Lung (tissue), 12 donors: ENCODE data around the gene SLC4A3. TPM values are rescaled to one million over a fixed set of nuclear protein-coding genes. Genes with fewer than 3 reads are reported as not detected.

Experiments
- ATAC-seq: fragments of 200-7000 bp; cut with Tn5 transposase; one replicate; pipeline ENCODE4 v1.9.1; 2020; ENCODE audit warnings: moderate number of reproducible peaks; ENCODE audit not compliant: insufficient read depth, low FRiP score
- DNase-seq, 3 donors: peaks; one replicate each; pipeline ENCODE4 v3.0.0-alpha.2; 2013 to 2017
- H3K27ac ChIP-seq, 2 donors: one replicate each; pipeline ENCODE4 v1.5.1; 2013; ENCODE audit warnings: mild to moderate bottlenecking in 2 of 2, moderate library complexity in 2 of 2, control low read depth in 1 of 2, inconsistent platforms in 1 of 2, low read depth in 1 of 2, low read length in 1 of 2
- H3K27me3 ChIP-seq, 3 donors: one replicate each; pipeline ENCODE4 v1.5.1; 2013; ENCODE audit warnings: low read length in 2 of 3; ENCODE audit not compliant: control insufficient read depth in 3 of 3, insufficient read depth in 3 of 3
- H3K36me3 ChIP-seq, 4 donors: one replicate each; pipeline ENCODE4 v1.5.1; 2013; ENCODE audit warnings: low read length in 4 of 4, mild to moderate bottlenecking in 1 of 4, moderate library complexity in 1 of 4; ENCODE audit not compliant: control insufficient read depth in 4 of 4, insufficient read depth in 4 of 4
- H3K4me1 ChIP-seq, 5 donors: one replicate each; pipeline ENCODE4 v1.5.1; 2013; ENCODE audit warnings: low read length in 5 of 5, mild to moderate bottlenecking in 2 of 5, moderate library complexity in 1 of 5; ENCODE audit not compliant: control insufficient read depth in 5 of 5, insufficient read depth in 5 of 5
- H3K4me3 ChIP-seq: one replicate; pipeline ENCODE4 v1.5.1; 2013; ENCODE audit warnings: mild to moderate bottlenecking, control low read depth, moderate library complexity
- H3K9ac ChIP-seq, 2 donors: one replicate each; pipeline ENCODE4 v1.5.1; 2013; ENCODE audit warnings: low read length in 2 of 2, control low read depth in 1 of 2; ENCODE audit not compliant: insufficient read depth in 1 of 2
- H3K9me3 ChIP-seq, 4 donors: one replicate each; pipeline ENCODE4 v1.5.1; 2013; ENCODE audit warnings: low read length in 3 of 4, mild to moderate bottlenecking in 1 of 4, moderate library complexity in 1 of 4; ENCODE audit not compliant: control insufficient read depth in 4 of 4, insufficient read depth in 3 of 4
- CTCF ChIP-seq: IDR thresholded peaks from 2 replicates; pipeline ENCODE4 v1.5.1; 2012; ENCODE audit warnings: mild to moderate bottlenecking; ENCODE audit errors: control extremely low read depth, extremely low read depth
- WGBS, 2 donors: extraction: QIAGEN DNeasy Blood & Tissue Kit; methylation state at CpG; one replicate each; pipeline ENCODE4 v1.1.7; 2013; 5-methylcytosine and 5-hydroxymethylcytosine counted together
- polyA plus RNA-seq, 2 donors: library from polyadenylated mRNA; stranded (reverse); fragments of 200-250 nt; gene quantifications; one replicate each; pipeline ENCODE4 v1.2.1, GENCODE V29; 2013
- total RNA-seq, 2 donors: library from RNA; depleted of rRNA in 1 of 2; stranded (reverse); fragments of >200 nt in 1 of 2; gene quantifications; one replicate each; pipeline ENCODE4 v1.2.1, GENCODE V29; 2014 to 2021
- donor health status: control.
- donor health status: control.
- donor health status: Bipolar disorder and iron deficiency.
- donor health status: healthy.
- donor health status: DM: yes; HTN: yes; CAD: no.

Gene SLC4A3
- total and polyA plus RNA-seq, 4 donors: 0.59 to 3.2 (median 1.2) TPM

GRCh38 chr2:219611306-219611705 lies 16.1 kb upstream of the SLC4A3 start:
- TF ChIP-seq CTCF: no peak
- ATAC-seq (no peak), DNase-seq (no peak)
- 95 to 97% methylated on average over 9 of the region's 9 CpGs for WGBS, 2 donors
- no peak overlapping the region for H3K27ac ChIP-seq
- H3K9ac ChIP-seq: no peak overlapping the region
- H3K27me3 ChIP-seq: no peaks in the 10 kb centered on the region
- no peaks in the 10 kb centered on the region for H3K9me3 ChIP-seq
- H3K36me3 ChIP-seq: peaks cover 0 to 70% (median 35%) of the 10 kb centered on the region in 4 donors
- H3K4me3 ChIP-seq: no peak overlapping the region
- H3K4me1 ChIP-seq: no peaks in the 10 kb centered on the region

DNA sequence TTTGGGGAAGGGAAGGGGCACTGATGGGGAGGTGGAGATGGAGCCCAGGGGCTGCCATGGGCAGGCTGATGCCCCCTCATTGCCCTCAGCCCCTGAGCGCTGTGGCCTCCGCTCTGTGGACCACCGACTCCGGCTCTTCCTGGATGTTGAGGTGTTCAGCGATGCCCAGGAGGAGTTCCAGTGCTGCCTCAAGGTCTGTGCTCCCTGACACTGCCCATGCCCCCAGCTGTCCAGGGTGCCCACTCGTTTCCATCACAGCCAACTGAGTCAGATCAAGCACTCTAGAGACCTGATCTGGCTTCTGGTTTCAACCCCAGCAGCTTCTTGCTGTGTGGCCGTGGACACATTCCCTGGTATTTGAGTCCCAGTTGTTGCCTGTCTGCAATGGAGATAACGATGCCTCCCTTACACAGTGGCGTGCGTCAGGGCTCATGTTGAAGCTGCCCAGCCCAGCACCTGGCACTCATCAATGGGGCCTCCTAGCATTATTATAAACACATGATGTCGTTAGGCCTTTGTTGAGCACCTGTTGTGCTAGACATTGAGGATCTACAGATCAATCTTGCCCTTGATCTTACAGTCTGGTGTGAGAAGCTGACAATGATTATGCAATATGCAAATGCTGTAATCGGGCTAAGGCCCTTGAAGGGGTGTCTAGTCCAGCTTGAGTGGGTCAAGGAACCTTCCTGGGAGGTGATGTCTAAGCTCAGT lies 15.4 kb upstream of the SLC4A3 start:
- DNase-seq: no peak

DNA sequence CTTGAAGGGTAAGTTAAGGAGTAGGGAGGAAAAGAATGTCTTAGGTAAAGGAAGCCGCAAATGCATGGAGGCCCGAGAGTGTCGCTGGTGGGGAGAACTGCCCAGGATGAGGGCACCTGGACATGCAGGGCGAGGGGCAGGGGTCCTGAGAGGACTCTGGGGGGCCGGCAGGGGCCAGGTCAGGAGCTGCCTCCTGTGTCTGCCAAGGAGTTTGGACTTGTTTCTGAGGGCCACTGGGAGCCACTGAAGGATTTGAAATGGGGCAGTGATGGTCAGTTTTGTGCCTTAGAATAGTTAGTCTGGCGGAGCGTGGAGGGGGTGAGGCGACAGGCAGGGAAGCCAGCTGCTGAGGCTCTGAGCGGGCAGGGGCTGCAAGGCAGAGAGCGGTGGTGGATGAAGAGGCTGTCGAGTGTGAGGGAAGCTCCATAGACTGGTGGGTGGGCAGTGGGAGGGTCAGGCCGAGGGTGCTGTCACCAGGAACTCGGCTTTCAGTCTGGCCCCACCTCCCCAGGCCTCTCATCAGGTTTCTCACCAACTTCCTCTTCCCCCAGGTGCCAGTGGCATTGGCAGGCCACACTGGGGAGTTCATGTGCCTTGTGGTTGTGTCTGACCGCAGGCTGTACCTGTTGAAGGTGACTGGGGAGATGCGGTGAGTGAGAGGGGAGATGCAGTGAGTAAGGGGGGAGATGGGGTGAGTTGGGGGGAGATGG lies 14.7 kb upstream of the SLC4A3 start:
- DNase-seq (no peak), ATAC-seq (no peak)
- Histone ChIP-seq H3K27ac (no peak overlapping the region), H3K9me3 (no peaks in the 10 kb centered on the region), H3K4me1 (no peaks in the 10 kb centered on the region), H3K4me3 (no peak overlapping the region), H3K9ac (no peak overlapping the region), H3K36me3 (peaks cover 0 to 65% (median 30%) of the 10 kb centered on the region in 4 donors), H3K27me3 (no peaks in the 10 kb centered on the region)
- 62 to 83% methylated on average over 15 of the region's 15 CpGs for WGBS, 2 donors
- no peak for TF ChIP-seq CTCF

More for the DNA sequence above, 15.4 kb upstream of the SLC4A3 start:
- Histone ChIP-seq H3K4me1 (no peaks in the 10 kb centered on the region), H3K9ac (no peak overlapping the region), H3K4me3 (no peak overlapping the region), H3K27me3 (no peaks in the 10 kb centered on the region), H3K27ac (no peak overlapping the region), H3K9me3 (no peaks in the 10 kb centered on the region), H3K36me3 (peaks cover 0 to 67% (median 33%) of the 10 kb centered on the region in 4 donors)
- WGBS, 2 donors: 80 to 84% methylated on average over 12 of the region's 12 CpGs
- no peak for ATAC-seq
- TF ChIP-seq CTCF: no peak
